GM12878 (cell line): Measurements from ENCODE around the gene SLX9. TPM values are rescaled to one million over a fixed set of nuclear protein-coding genes. Genes with fewer than 3 reads are reported as not detected.
A peak's percentile ranks its signal among the peaks of the same experiment; 100 is the strongest.

Experiments
- ATAC-seq: fragments of 200-7000 bp; cut with Tn5 transposase; 3 replicates; pipeline ENCODE4 v1.9.1; 2020; ENCODE audit warnings: mild to moderate bottlenecking, moderate library complexity
- BruUV-seq: library from RNA; stranded (reverse); fragments of 400-500 nt; replicated peaks from 2 replicates; lab custom pipeline; 2021; lab: Mats Ljungman, UMichigan
- CTCF ChIA-PET: fragments of 300-600 bp; sonication (Branson Sonifier 250); formaldehyde crosslinking; extraction: SDS; loops from one replicate; lab custom pipeline; 2021; ENCODE audit warnings: inconsistent platforms; lab: Yijun Ruan, JAX
- POLR2A ChIA-PET: fragments of 350-600 bp; formaldehyde crosslinking; extraction: SDS; loops from one replicate; lab custom pipeline; 2021; ENCODE audit warnings: inconsistent platforms; lab: Charles Lee
- RAD21 ChIA-PET: fragments of 300-600 bp; sonication (Branson Sonifier 250); formaldehyde crosslinking; loops from one replicate; lab custom pipeline; 2023; ENCODE audit warnings: antibody characterized with exemption; ENCODE audit not compliant: unreplicated experiment; lab: Charles Lee
- SMC1A ChIA-PET: fragments of 300-600 bp; sonication (Branson Sonifier 250); formaldehyde crosslinking; loops from one replicate; lab custom pipeline; 2023; ENCODE audit not compliant: unreplicated experiment, uncharacterized antibody; lab: Charles Lee
- DNase-seq: peaks from one replicate; pipeline ENCODE4 v3.0.0-alpha.2; 2011; ENCODE audit warnings: low read depth, low spot score
- FAIRE-seq: peaks from 3 replicates; lab custom pipeline; 2011; peaks lifted over from hg19 to GRCh38; lab: Jason Lieb, UNC
- H2AFZ ChIP-seq: 2 replicates; pipeline ENCODE4 v1.6.0; 2011; ENCODE audit warnings: low read depth, low read length, control low read depth; ENCODE audit not compliant: control insufficient read depth
- H3K27ac ChIP-seq: 2 replicates; pipeline ENCODE4 v1.5.1; 2011; ENCODE audit warnings: control low read depth; ENCODE audit not compliant: control insufficient read depth, insufficient read depth
- H3K27me3 ChIP-seq, 2 experiments: replicated peaks in 1 of 2; 2 replicates each; pipeline versions ENCODE4 v1.6.0 to v1.6.1; 2011; ENCODE audit warnings: low read length in 1 of 2; ENCODE audit not compliant: control insufficient read depth in 2 of 2, insufficient read depth in 2 of 2
- H3K36me3 ChIP-seq, 2 experiments: 2 replicates each; pipeline ENCODE4 v1.5.1; 2011; ENCODE audit warnings: low read length in 1 of 2; ENCODE audit not compliant: control insufficient read depth in 2 of 2, insufficient read depth in 2 of 2
- H3K4me1 ChIP-seq: 2 replicates; pipeline ENCODE4 v1.6.1; 2011; ENCODE audit warnings: mild to moderate bottlenecking, low read length, moderate library complexity, mixed read lengths; ENCODE audit not compliant: control insufficient read depth, insufficient read depth
- H3K4me2 ChIP-seq: 2 replicates; pipeline ENCODE4 v1.6.0; 2011; ENCODE audit warnings: control low read depth; ENCODE audit not compliant: control insufficient read depth, insufficient read depth
- H3K4me3 ChIP-seq: fragments of 200-600 bp; sonication (generic); 2 replicates; pipeline ENCODE4 v1.5.1; 2016
- H3K79me2 ChIP-seq: 2 replicates; pipeline ENCODE4 v1.6.0; 2011; ENCODE audit warnings: low read length; ENCODE audit not compliant: control insufficient read depth, insufficient read depth
- H3K9ac ChIP-seq: 2 replicates; pipeline ENCODE4 v1.8.0; 2011; ENCODE audit warnings: low read length, control low read depth, mixed read lengths; ENCODE audit not compliant: control insufficient read depth, insufficient read depth
- H3K9me3 ChIP-seq: replicated peaks from 3 replicates; pipeline ENCODE4 v1.5.1; 2011; ENCODE audit warnings: mild to moderate bottlenecking, low read length; ENCODE audit not compliant: control insufficient read depth, insufficient read depth
- H4K20me1 ChIP-seq: 2 replicates; pipeline ENCODE4 v1.6.0; 2011; ENCODE audit not compliant: control insufficient read depth, insufficient read depth
- CHD1 ChIP-seq: IDR thresholded peaks from 2 replicates; pipeline ENCODE4 v1.6.1; 2012; ENCODE audit warnings: low read depth, low read length, improper control_type of control experiment
- CHD4 ChIP-seq: fragments of 200-600 bp; sonication (generic); IDR thresholded peaks from 2 replicates; pipeline ENCODE4 v1.6.1; 2016; ENCODE audit warnings: mild to moderate bottlenecking
- EZH2 ChIP-seq: IDR thresholded peaks from 2 replicates; pipeline ENCODE4 v1.6.1; 2012; ENCODE audit warnings: low read depth, mild to moderate bottlenecking, control low read depth, inconsistent platforms, low read length, borderline replicate concordance; ENCODE audit not compliant: control insufficient read depth
- MEF2A ChIP-seq: IDR thresholded peaks from 2 replicates; pipeline ENCODE4 v1.6.1; 2011; ENCODE audit warnings: low read depth, mild to moderate bottlenecking, low read length, moderate library complexity; ENCODE audit not compliant: insufficient read depth
- NBN ChIP-seq: fragments of 450-650 bp; IDR thresholded peaks from 2 replicates; pipeline ENCODE4 v1.6.1; 2016
- ZBTB40 ChIP-seq: fragments of 450-650 bp; IDR thresholded peaks from 2 replicates; pipeline ENCODE4 v1.6.1; 2016; ENCODE audit warnings: mild to moderate bottlenecking, moderate library complexity, borderline replicate concordance
- WGBS: methylation state at CpG from one replicate; pipeline ENCODE4 v1.1.6; 2016; ENCODE audit warnings: low lambda C conversion rate; ENCODE audit not compliant: insufficient replicate concordance, insufficient coverage; ENCODE audit errors: missing lambda C conversion rate; 5-methylcytosine and 5-hydroxymethylcytosine counted together
- in situ Hi-C: fragments of 300-500 bp; cut with MboI; formaldehyde crosslinking; loops from 9 replicates; pipeline ENCODE4 v1.14.3; 2018; ENCODE audit warnings: mixed read lengths
- intact Hi-C: fragments of 100-400 bp; cut with micrococcal nuclease; formaldehyde crosslinking; loops from one replicate; pipeline ENCODE4 v1.14.2; 2022; ENCODE audit not compliant: unreplicated experiment
- polyA plus RNA-seq, 11 experiments: library from polyadenylated mRNA; depleted of rRNA in 4 of 11; unstranded in 6 of 11; stranded (reverse) in 5 of 11; fragments of >200 nt; fragmentation: Nextera tagmentation in 4 of 11; fragmentation: Illumina TruSeq in 1 of 11; extraction: Ambion mirVana in 4 of 11; extraction: Trizol in 1 of 11; gene quantifications; 1 replicate in 1 of 11; 2 replicates in 10 of 11; pipeline versions ENCODE4 v1.2.1 to v1.2.3, GENCODE V29; 2011 to 2016; ENCODE audit warnings: inconsistent platforms in 2 of 11, missing spikeins in 2 of 11, low read depth in 1 of 11
- total RNA-seq, 4 experiments: library from RNA; depleted of rRNA in 3 of 4; stranded (reverse); fragments of >200 nt in 3 of 4; fragmentation: Illumina TruSeq in 1 of 4; extraction: Trizol in 1 of 4; gene quantifications; 2 replicates each; pipeline versions ENCODE4 v1.2.1 to v1.2.3, GENCODE V29; 2013 to 2021
- TF ChIP-seq, protein P1 (sequence below): fragments of 450-650 bp; IDR thresholded peaks from 2 replicates; pipeline ENCODE4 v1.6.1; 2017; ENCODE audit warnings: mild to moderate bottlenecking, low read depth, inconsistent platforms; ENCODE audit not compliant: poor library complexity, severe bottlenecking
- TF ChIP-seq, protein P2 (sequence below): IDR thresholded peaks from 2 replicates; pipeline ENCODE4 v1.6.1; 2012; ENCODE audit warnings: low read length, inconsistent platforms
- TF ChIP-seq, protein P3 (sequence below): IDR thresholded peaks from 2 replicates; pipeline ENCODE4 v1.6.1; 2011; ENCODE audit warnings: borderline replicate concordance, low read depth, mild to moderate bottlenecking, moderate library complexity, mixed read lengths, low read length; ENCODE audit not compliant: insufficient read depth; ENCODE audit errors: extremely low read length

Gene SLX9
- total and polyA plus RNA-seq, 10 of the 15 experiments (the other 5 are each of a cell fraction or from before 2014, with no cell fraction given): 0.69 to 81.3 (median 33.9) TPM

- no TSS peak for BruUV-seq
- FAIRE-seq (no peak), DNase-seq (no peak), ATAC-seq (no peak)
- Histone ChIP-seq H3K4me1 (peaks cover 47% of the 10 kb centered on the region), H4K20me1 (peaks cover 3% of the 10 kb centered on the region; the same call in 1 of the 2 replicates), H3K27ac (peak overlapping the region; percentile 75), H3K9me3 (no peaks in the 10 kb centered on the region), H3K27me3 (no peaks in the 10 kb centered on the region), H2AFZ (no peak overlapping the region), H3K4me3 (peak overlapping the region; percentile 59; the same call in 1 of the 2 replicates), H3K4me2 (peak overlapping the region; percentile 80), H3K9ac (no peak overlapping the region; the same call in 1 of the 2 replicates), H3K36me3 (peaks cover 0 to 2% of the 10 kb centered on the region in 2 experiments; a peak in 2 of 4 replicates), H3K79me2 (peaks cover 22% of the 10 kb centered on the region)
- ChIA-PET RAD21 (interaction anchor here (0.9 to 4.4 kb wide), 7 partner anchors 11 to 180 kb away, joined by 3 to 23 read pairs (median 4); partner anchors contain the start of gene PTTG1IP), SMC1A (interaction anchor here (0.5 to 4.7 kb wide), 8 partner anchors 11 to 199 kb away, joined by 3 to 31 read pairs (median 3); partner anchors contain the start of gene PTTG1IP), CTCF (interaction anchor here (0.9 to 4.2 kb wide), 7 partner anchors 10 to 209 kb away, joined by 3 to 26 read pairs (median 4); partner anchors contain the start of genes PTTG1IP and UBE2G2), POLR2A (interaction anchor here (1.1 to 5.7 kb wide), 8 partner anchors 9 to 176 kb away, joined by 3 to 59 read pairs (median 22); partner anchors contain the start of genes ITGB2, PTTG1IP and SLX9)
- intact Hi-C loops (no loop called here), in situ Hi-C loops (no loop called here)
- 23% methylated on average over 6 of the region's 6 CpGs for WGBS
- TF ChIP-seq CHD1 (no peak), NBN (peak; percentile 50; the same call in 1 of the 2 replicates), CHD4 (no peak), EZH2 (no peak), MEF2A (no peak), ZBTB40 (peak; percentile 99)
- TF ChIP-seq, protein P1, sequence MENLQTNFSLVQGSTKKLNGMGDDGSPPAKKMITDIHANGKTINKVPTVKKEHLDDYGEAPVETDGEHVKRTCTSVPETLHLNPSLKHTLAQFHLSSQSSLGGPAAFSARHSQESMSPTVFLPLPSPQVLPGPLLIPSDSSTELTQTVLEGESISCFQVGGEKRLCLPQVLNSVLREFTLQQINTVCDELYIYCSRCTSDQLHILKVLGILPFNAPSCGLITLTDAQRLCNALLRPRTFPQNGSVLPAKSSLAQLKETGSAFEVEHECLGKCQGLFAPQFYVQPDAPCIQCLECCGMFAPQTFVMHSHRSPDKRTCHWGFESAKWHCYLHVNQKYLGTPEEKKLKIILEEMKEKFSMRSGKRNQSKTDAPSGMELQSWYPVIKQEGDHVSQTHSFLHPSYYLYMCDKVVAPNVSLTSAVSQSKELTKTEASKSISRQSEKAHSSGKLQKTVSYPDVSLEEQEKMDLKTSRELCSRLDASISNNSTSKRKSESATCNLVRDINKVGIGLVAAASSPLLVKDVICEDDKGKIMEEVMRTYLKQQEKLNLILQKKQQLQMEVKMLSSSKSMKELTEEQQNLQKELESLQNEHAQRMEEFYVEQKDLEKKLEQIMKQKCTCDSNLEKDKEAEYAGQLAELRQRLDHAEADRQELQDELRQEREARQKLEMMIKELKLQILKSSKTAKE: no peak
- TF ChIP-seq, protein P2, sequence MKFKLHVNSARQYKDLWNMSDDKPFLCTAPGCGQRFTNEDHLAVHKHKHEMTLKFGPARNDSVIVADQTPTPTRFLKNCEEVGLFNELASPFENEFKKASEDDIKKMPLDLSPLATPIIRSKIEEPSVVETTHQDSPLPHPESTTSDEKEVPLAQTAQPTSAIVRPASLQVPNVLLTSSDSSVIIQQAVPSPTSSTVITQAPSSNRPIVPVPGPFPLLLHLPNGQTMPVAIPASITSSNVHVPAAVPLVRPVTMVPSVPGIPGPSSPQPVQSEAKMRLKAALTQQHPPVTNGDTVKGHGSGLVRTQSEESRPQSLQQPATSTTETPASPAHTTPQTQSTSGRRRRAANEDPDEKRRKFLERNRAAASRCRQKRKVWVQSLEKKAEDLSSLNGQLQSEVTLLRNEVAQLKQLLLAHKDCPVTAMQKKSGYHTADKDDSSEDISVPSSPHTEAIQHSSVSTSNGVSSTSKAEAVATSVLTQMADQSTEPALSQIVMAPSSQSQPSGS: no peak
- TF ChIP-seq, protein P3, sequence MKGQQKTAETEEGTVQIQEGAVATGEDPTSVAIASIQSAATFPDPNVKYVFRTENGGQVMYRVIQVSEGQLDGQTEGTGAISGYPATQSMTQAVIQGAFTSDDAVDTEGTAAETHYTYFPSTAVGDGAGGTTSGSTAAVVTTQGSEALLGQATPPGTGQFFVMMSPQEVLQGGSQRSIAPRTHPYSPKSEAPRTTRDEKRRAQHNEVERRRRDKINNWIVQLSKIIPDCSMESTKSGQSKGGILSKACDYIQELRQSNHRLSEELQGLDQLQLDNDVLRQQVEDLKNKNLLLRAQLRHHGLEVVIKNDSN: no peak
Measured at GRCh38 chr21:44929242-44929798, 10.5 kb upstream of the SLX9 start.
